GM12864 (cell line): ENCODE data around the gene CEP85.

Source experiments
- DNase-seq: peaks from one replicate; pipeline ENCODE4 v3.0.0-alpha.2; 2011; ENCODE audit warnings: low read depth
- H3K4me3 ChIP-seq: 2 replicates; pipeline ENCODE4 v1.5.1; 2011; ENCODE audit warnings: mild to moderate bottlenecking, low read depth, low read length, control low read depth
- CTCF ChIP-seq: IDR thresholded peaks from 2 replicates; pipeline ENCODE4 v1.5.1; 2011; ENCODE audit warnings: low read depth, mild to moderate bottlenecking, moderate library complexity, low read length, control low read depth, inconsistent platforms; ENCODE audit errors: missing control alignments

Gene CEP85

GRCh38 chr1:26297057-26297790, 63.2 kb downstream of the CEP85 start:
- no peak for TF ChIP-seq CTCF
- DNase-seq, result no peak

GRCh38 chr1:26297791-26298124, 63.8 kb downstream of the CEP85 start:
- no peak overlapping the region for H3K4me3 ChIP-seq
- TF ChIP-seq CTCF, result no peak
- DNase-seq, result no peak

More at GRCh38 chr1:26297057-26297790, 63.2 kb downstream of the CEP85 start:
- no peak overlapping the region for H3K4me3 ChIP-seq

GRCh38 chr1:26300578-26301275, 66.7 kb downstream of the CEP85 start:
- DNase-seq, result no peak
- no peak overlapping the region for H3K4me3 ChIP-seq
- no peak for TF ChIP-seq CTCF

GRCh38 chr1:26302733-26303405, 68.9 kb downstream of the CEP85 start:
- no peak for TF ChIP-seq CTCF
- DNase-seq, result no peak
- no peak overlapping the region for H3K4me3 ChIP-seq

- TF ChIP-seq CTCF, result no peak
- H3K4me3 ChIP-seq, result peak overlapping the region; percentile 66
- no peak for DNase-seq
These were observed 71.8 kb downstream of the CEP85 start for GRCh38 chr1:26305667-26306289.

- H3K4me3 ChIP-seq, result peak within 1 kb of the TSS; percentile 66
- peak; percentile 93 for DNase-seq
- TF ChIP-seq CTCF, result no peak
These were observed 72.6 kb downstream of the CEP85 start, which contains the start of gene UBXN11 for GRCh38 chr1:26306290-26307229. TSS of gene UBXN11 (minus strand) at chr1:26306636. CDS start at chr1:26302883, 3,753 bp downstream.
